BJ (cell line): ENCODE measurements around the gene RHEX. TPM values are rescaled to one million over a fixed set of nuclear protein-coding genes. Genes with fewer than 3 reads are reported as not detected.

Experiments
- CTCF ChIA-PET: fragments of 350-600 bp; formaldehyde crosslinking; extraction: SDS; loops from one replicate; lab custom pipeline; 2021; ENCODE audit warnings: antibody characterized with exemption, inconsistent platforms; lab: Yijun Ruan, JAX
- POLR2A ChIA-PET: fragments of 300-600 bp; sonication (Branson Sonifier 250); formaldehyde crosslinking; extraction: SDS; loops from one replicate; lab custom pipeline; 2021; ENCODE audit warnings: antibody characterized with exemption; lab: Charles Lee
- DNase-seq: peaks from one replicate; pipeline ENCODE4 v3.0.0-alpha.2; 2011; ENCODE audit warnings: low read depth
- H3K27me3 ChIP-seq: 2 replicates; pipeline ENCODE4 v1.6.0; 2011; ENCODE audit warnings: low read length; ENCODE audit not compliant: control insufficient read depth, insufficient read depth
- H3K36me3 ChIP-seq: 2 replicates; pipeline ENCODE4 v1.5.1; 2011; ENCODE audit warnings: low read length; ENCODE audit not compliant: control insufficient read depth, insufficient read depth
- H3K4me3 ChIP-seq: 2 replicates; pipeline ENCODE4 v1.5.1; 2011; ENCODE audit warnings: low read depth, mild to moderate bottlenecking, control low read depth, low read length
- CTCF ChIP-seq: IDR thresholded peaks from 2 replicates; pipeline ENCODE4 v1.5.1; 2011; ENCODE audit warnings: low read depth, mild to moderate bottlenecking, control low read depth, inconsistent platforms, low read length, moderate library complexity; ENCODE audit not compliant: insufficient read depth
- polyA plus RNA-seq: library from polyadenylated mRNA; depleted of rRNA; stranded (reverse); fragments of >200 nt; gene quantifications from 2 replicates; pipeline ENCODE4 v1.2.3, GENCODE V29; 2011

RHEX gene
- polyA plus RNA-seq, 1 experiment, result not detected

GRCh38 chr1:206006946-206007345 is 46.0 kb upstream of the RHEX start:
- no peak overlapping the region for H3K4me3 ChIP-seq
- no peaks in the 10 kb centered on the region for H3K36me3 ChIP-seq
- ChIA-PET POLR2A (no interaction called here), CTCF (no interaction called here)
- no peak for DNase-seq
- peaks cover 4% of the 10 kb centered on the region for H3K27me3 ChIP-seq
- TF ChIP-seq CTCF, result no peak

- ChIA-PET POLR2A (no interaction called here), CTCF (no interaction called here)
- TF ChIP-seq CTCF, result no peak
- Histone ChIP-seq H3K4me3 (no peak overlapping the region), H3K36me3 (no peaks in the 10 kb centered on the region), H3K27me3 (peaks cover 6% of the 10 kb centered on the region)
- DNase-seq, result no peak
Observed at GRCh38 chr1:206010060-206010459, 42.9 kb upstream of the RHEX start.

- ChIA-PET CTCF (interaction anchor here (1.2 kb wide), 1 partner anchor 13 kb away, joined by 3 read pairs; no protein-coding TSS in a partner anchor), POLR2A (no interaction called here)
- no peak for TF ChIP-seq CTCF
- Histone ChIP-seq H3K27me3 (peaks cover 8% of the 10 kb centered on the region), H3K4me3 (no peak overlapping the region), H3K36me3 (no peaks in the 10 kb centered on the region)
- no peak for DNase-seq
Observed at GRCh38 chr1:206011057-206011456, 41.9 kb upstream of the RHEX start.

- no peak for TF ChIP-seq CTCF
- Histone ChIP-seq H3K36me3 (no peaks in the 10 kb centered on the region), H3K27me3 (peaks cover 4% of the 10 kb centered on the region), H3K4me3 (no peak overlapping the region)
- no peak for DNase-seq
- ChIA-PET CTCF (interaction anchor here (0.7 to 1.2 kb wide), 2 partner anchors 14 to 94 kb away, joined by 3 read pairs; no protein-coding TSS in a partner anchor), POLR2A (no interaction called here)
Observed at GRCh38 chr1:206012086-206012859, 40.7 kb upstream of the RHEX start.

GRCh38 chr1:206013026-206013795 is 39.8 kb upstream of the RHEX start:
- Histone ChIP-seq H3K36me3 (no peaks in the 10 kb centered on the region), H3K4me3 (no peak overlapping the region), H3K27me3 (peaks cover 4% of the 10 kb centered on the region)
- ChIA-PET CTCF (no interaction called here), POLR2A (no interaction called here)
- no peak for DNase-seq
- no peak for TF ChIP-seq CTCF
